Parathyroid adenoma (tissue), 2 donors: ENCODE data around the gene BCO1.
"Not testable (repeated sequence)": the region's sequence is repeated elsewhere in the genome, so short reads cannot be mapped to it uniquely, and the experiment has no call there.

ENCODE experiments used
- H2AFZ ChIP-seq: fragments of 300-600 bp; sonication (generic); one replicate; pipeline ENCODE4 v1.7.0; 2017; ENCODE audit warnings: antibody characterized with exemption, mild to moderate bottlenecking
- H3K27ac ChIP-seq: fragments of 300-600 bp; sonication (generic); one replicate; pipeline ENCODE4 v1.7.0; 2017
- H3K27me3 ChIP-seq: fragments of 300-600 bp; sonication (generic); one replicate; pipeline ENCODE4 v1.7.0; 2017; ENCODE audit warnings: low read length; ENCODE audit not compliant: control insufficient read depth, insufficient read depth
- H3K36me3 ChIP-seq: fragments of 300-600 bp; sonication (generic); one replicate; pipeline ENCODE4 v1.7.0; 2017; ENCODE audit warnings: low read length; ENCODE audit not compliant: control insufficient read depth, insufficient read depth
- H3K4me1 ChIP-seq: fragments of 300-600 bp; sonication (generic); one replicate; pipeline ENCODE4 v1.7.0; 2017; ENCODE audit warnings: control low read depth
- H3K4me2 ChIP-seq: fragments of 300-600 bp; sonication (generic); one replicate; pipeline ENCODE4 v1.7.0; 2017; ENCODE audit warnings: low read length
- H3K4me3 ChIP-seq: fragments of 300-600 bp; sonication (generic); one replicate; pipeline ENCODE4 v1.7.0; 2017; ENCODE audit warnings: low read depth, low read length
- H3K79me2 ChIP-seq: fragments of 300-600 bp; sonication (generic); one replicate; pipeline ENCODE4 v1.7.0; 2017; ENCODE audit warnings: control low read depth
- H3K9ac ChIP-seq: fragments of 300-600 bp; sonication (generic); one replicate; pipeline ENCODE4 v1.7.0; 2017; ENCODE audit warnings: mild to moderate bottlenecking
- H3K9me3 ChIP-seq: fragments of 300-600 bp; sonication (generic); one replicate; pipeline ENCODE4 v1.7.0; 2017; ENCODE audit warnings: low read length; ENCODE audit not compliant: control insufficient read depth
- TF ChIP-seq, protein P1 (sequence below): fragments of 300-600 bp; sonication (generic); IDR thresholded peaks from one replicate; pipeline ENCODE4 v1.7.0; 2017; ENCODE audit warnings: antibody characterized with exemption, mild to moderate bottlenecking
- donor health status: primary hyperparathyroidism.

Gene BCO1

GRCh38 chr16:81220349-81220748, 18.1 kb upstream of the BCO1 start:
- Histone ChIP-seq H3K4me1 (peaks cover 3% of the 10 kb centered on the region), H3K4me3 (no peak overlapping the region), H2AFZ (no peak overlapping the region), H3K27me3 (no peaks in the 10 kb centered on the region), H3K9me3 (no peaks in the 10 kb centered on the region), H3K79me2 (no peaks in the 10 kb centered on the region), H3K36me3 (no peaks in the 10 kb centered on the region), H3K27ac (no peak overlapping the region), H3K4me2 (no peak overlapping the region), H3K9ac (no peak overlapping the region)
- TF ChIP-seq, protein P1, sequence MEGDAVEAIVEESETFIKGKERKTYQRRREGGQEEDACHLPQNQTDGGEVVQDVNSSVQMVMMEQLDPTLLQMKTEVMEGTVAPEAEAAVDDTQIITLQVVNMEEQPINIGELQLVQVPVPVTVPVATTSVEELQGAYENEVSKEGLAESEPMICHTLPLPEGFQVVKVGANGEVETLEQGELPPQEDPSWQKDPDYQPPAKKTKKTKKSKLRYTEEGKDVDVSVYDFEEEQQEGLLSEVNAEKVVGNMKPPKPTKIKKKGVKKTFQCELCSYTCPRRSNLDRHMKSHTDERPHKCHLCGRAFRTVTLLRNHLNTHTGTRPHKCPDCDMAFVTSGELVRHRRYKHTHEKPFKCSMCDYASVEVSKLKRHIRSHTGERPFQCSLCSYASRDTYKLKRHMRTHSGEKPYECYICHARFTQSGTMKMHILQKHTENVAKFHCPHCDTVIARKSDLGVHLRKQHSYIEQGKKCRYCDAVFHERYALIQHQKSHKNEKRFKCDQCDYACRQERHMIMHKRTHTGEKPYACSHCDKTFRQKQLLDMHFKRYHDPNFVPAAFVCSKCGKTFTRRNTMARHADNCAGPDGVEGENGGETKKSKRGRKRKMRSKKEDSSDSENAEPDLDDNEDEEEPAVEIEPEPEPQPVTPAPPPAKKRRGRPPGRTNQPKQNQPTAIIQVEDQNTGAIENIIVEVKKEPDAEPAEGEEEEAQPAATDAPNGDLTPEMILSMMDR: no peak

DNA sequence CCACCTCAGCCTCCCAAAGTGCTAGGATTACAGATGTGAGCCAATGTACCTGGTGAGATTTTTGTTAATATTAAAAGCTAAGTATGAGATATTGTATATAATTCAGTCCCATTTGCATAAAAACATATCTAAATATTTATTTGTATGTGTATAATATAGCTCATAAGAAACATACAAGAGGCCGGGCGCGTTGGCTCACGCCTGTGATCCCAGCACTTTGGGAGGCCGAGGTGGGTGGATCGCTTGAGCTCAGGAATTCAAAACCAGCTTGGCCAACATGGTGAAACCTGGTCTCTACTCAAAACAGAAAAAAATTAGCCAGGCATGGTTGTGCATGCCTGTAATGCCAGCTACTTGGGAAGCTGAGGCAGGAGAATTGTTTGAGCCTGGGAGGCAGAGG, 16.8 kb upstream of the BCO1 start:
- no peaks in the 10 kb centered on the region for H3K36me3 ChIP-seq
- H3K27me3 ChIP-seq: no peaks in the 10 kb centered on the region
- H3K4me2 ChIP-seq: no peak overlapping the region
- no peak overlapping the region for H3K4me3 ChIP-seq
- H3K9me3 ChIP-seq: no peaks in the 10 kb centered on the region
- H3K9ac ChIP-seq: no peak overlapping the region
- peaks cover 3% of the 10 kb centered on the region for H3K4me1 ChIP-seq
- TF ChIP-seq, protein P1: no peak
- H2AFZ ChIP-seq: no peak overlapping the region
- H3K27ac ChIP-seq: no peak overlapping the region
- H3K79me2 ChIP-seq: no peaks in the 10 kb centered on the region

DNA sequence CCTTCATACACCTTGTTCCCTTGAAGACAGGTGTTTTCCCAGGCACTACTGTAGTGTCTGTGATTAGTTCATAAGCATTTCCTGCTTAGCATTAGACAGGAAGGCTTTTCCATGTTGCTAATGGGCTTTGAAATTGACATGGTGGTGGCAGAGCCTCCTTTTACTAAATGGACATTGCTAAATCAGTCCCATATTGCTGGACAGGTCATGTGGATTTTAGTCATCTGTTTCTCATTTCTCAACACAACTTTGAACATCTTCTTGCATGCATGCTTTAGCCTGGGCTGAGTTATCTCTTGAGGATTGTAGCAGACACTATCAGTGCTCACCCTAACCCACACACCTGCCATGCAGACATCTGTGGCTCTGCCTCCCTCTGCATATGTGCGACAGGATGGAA, 13.7 kb upstream of the BCO1 start:
- TF ChIP-seq, protein P1: no peak
- H3K4me3 ChIP-seq: no peak overlapping the region
- H3K4me1 ChIP-seq: peaks cover 3% of the 10 kb centered on the region
- H3K9me3 ChIP-seq: no peaks in the 10 kb centered on the region
- H3K9ac ChIP-seq: no peak overlapping the region
- no peak overlapping the region for H3K27ac ChIP-seq
- H3K36me3 ChIP-seq: no peaks in the 10 kb centered on the region
- H3K79me2 ChIP-seq: no peaks in the 10 kb centered on the region
- no peak overlapping the region for H2AFZ ChIP-seq
- no peaks in the 10 kb centered on the region for H3K27me3 ChIP-seq
- H3K4me2 ChIP-seq: no peak overlapping the region

GRCh38 chr16:81225697-81226096, 12.8 kb upstream of the BCO1 start:
- H3K4me3 ChIP-seq, H3K9ac ChIP-seq, H3K4me2 ChIP-seq, H3K79me2 ChIP-seq, H3K9me3 ChIP-seq, H3K27ac ChIP-seq, H3K4me1 ChIP-seq, H3K27me3 ChIP-seq, H3K36me3 ChIP-seq, H2AFZ ChIP-seq: not testable (repeated sequence)

- Histone ChIP-seq H3K4me3 (no peak overlapping the region), H3K27me3 (no peaks in the 10 kb centered on the region), H3K9ac (no peak overlapping the region), H3K36me3 (no peaks in the 10 kb centered on the region), H3K4me2 (no peak overlapping the region), H3K9me3 (no peaks in the 10 kb centered on the region), H2AFZ (no peak overlapping the region), H3K4me1 (peaks cover 3% of the 10 kb centered on the region), H3K27ac (no peak overlapping the region), H3K79me2 (no peaks in the 10 kb centered on the region)
- TF ChIP-seq, protein P1: no peak
Measured at GRCh38 chr16:81227785-81228184, 10.7 kb upstream of the BCO1 start.
